Measurements from ENCODE around the gene GAREM1. TPM values are rescaled to one million over a fixed set of nuclear protein-coding genes. Genes with fewer than 3 reads are reported as not detected.
A peak's percentile ranks its signal among the peaks of the same experiment; 100 is the strongest.
"Not testable (repeated sequence)": the region's sequence is repeated elsewhere in the genome, so short reads cannot be mapped to it uniquely, and the experiment has no call there.

The GAREM1 gene
- total RNA-seq, 2 donors from 2014 or later, result 15.3 to 20.1 TPM

GRCh38 chr18:32296851-32297250 is 173.8 kb downstream of the GAREM1 start:
- intact Hi-C loops (cut with DNase I), result no loop called here
- no peak for DNase-seq
- Histone ChIP-seq H3K4me3 (no peak overlapping the region), H3K9ac (ENCODE audit: low read depth in 2 of 2, low read length in 2 of 2) (no peak overlapping the region), H3K27me3 (no peaks in the 10 kb centered on the region), H3K4me1 (peaks cover 4% of the 10 kb centered on the region), H3K36me3 (no peaks in the 10 kb centered on the region), H3K27ac (no peak overlapping the region), H3K9me3 (no peaks in the 10 kb centered on the region)
- TF ChIP-seq CTCF (IDR thresholded peaks at IDR 0.05), result no peak

- H3K9ac ChIP-seq (ENCODE audit: low read depth in 2 of 2, low read length in 2 of 2), result no peak overlapping the region
- no peak for TF ChIP-seq CTCF (IDR thresholded peaks at IDR 0.05)
- no peak for DNase-seq
- H3K4me3 ChIP-seq, result no peak overlapping the region
- H3K4me1 ChIP-seq, result peaks cover 4% of the 10 kb centered on the region
- H3K27me3 ChIP-seq, result no peaks in the 10 kb centered on the region
- H3K36me3 ChIP-seq, result no peaks in the 10 kb centered on the region
- H3K9me3 ChIP-seq, result no peaks in the 10 kb centered on the region
- intact Hi-C loops (cut with DNase I), result no loop called here
- no peak overlapping the region for H3K27ac ChIP-seq
Measured at GRCh38 chr18:32295604-32296003, 175.1 kb downstream of the GAREM1 start.

- H3K27ac ChIP-seq, result no peak overlapping the region
- no peak overlapping the region for H3K9ac ChIP-seq (ENCODE audit: low read depth in 2 of 2, low read length in 2 of 2)
- TF ChIP-seq CTCF (IDR thresholded peaks at IDR 0.05), result no peak
- no peak overlapping the region for H3K4me3 ChIP-seq
- DNase-seq, result no peak
- H3K9me3 ChIP-seq, result no peaks in the 10 kb centered on the region
- H3K4me1 ChIP-seq, result peaks cover 4% of the 10 kb centered on the region
- no peaks in the 10 kb centered on the region for H3K36me3 ChIP-seq
- no peaks in the 10 kb centered on the region for H3K27me3 ChIP-seq
- intact Hi-C loops (cut with DNase I), result no loop called here
Measured at GRCh38 chr18:32293107-32293506, 177.6 kb downstream of the GAREM1 start.

GRCh38 chr18:32291623-32292022 is 179.1 kb downstream of the GAREM1 start:
- DNase-seq; H3K9me3 ChIP-seq; H3K9ac ChIP-seq (ENCODE audit: low read depth in 2 of 2, low read length in 2 of 2); intact Hi-C loops (cut with DNase I); H3K4me3 ChIP-seq; H3K36me3 ChIP-seq; H3K4me1 ChIP-seq; H3K27me3 ChIP-seq; H3K27ac ChIP-seq: not testable (repeated sequence)

- H3K27me3 ChIP-seq, result no peaks in the 10 kb centered on the region
- no peaks in the 10 kb centered on the region for H3K4me1 ChIP-seq
- intact Hi-C loops (cut with DNase I), result no loop called here
- no peak for DNase-seq
- no peaks in the 10 kb centered on the region for H3K9me3 ChIP-seq
- no peak overlapping the region for H3K9ac ChIP-seq (ENCODE audit: low read depth in 2 of 2, low read length in 2 of 2)
- no peak for TF ChIP-seq CTCF (IDR thresholded peaks at IDR 0.05)
- H3K4me3 ChIP-seq, result no peak overlapping the region
- no peak overlapping the region for H3K27ac ChIP-seq
- no peaks in the 10 kb centered on the region for H3K36me3 ChIP-seq
Measured at GRCh38 chr18:32290810-32291209, 179.9 kb downstream of the GAREM1 start.

GRCh38 chr18:32289483-32290075 is 181.1 kb downstream of the GAREM1 start:
- no peak overlapping the region for H3K27ac ChIP-seq
- no peak overlapping the region for H3K9ac ChIP-seq (ENCODE audit: low read depth in 2 of 2, low read length in 2 of 2)
- no peaks in the 10 kb centered on the region for H3K27me3 ChIP-seq
- H3K4me3 ChIP-seq, result no peak overlapping the region
- intact Hi-C loops (cut with DNase I), result loop anchor here (5.0 kb wide), 1 partner anchor 183 kb away; the partner anchor contains the start of gene GAREM1
- H3K4me1 ChIP-seq, result no peaks in the 10 kb centered on the region
- no peaks in the 10 kb centered on the region for H3K36me3 ChIP-seq
- TF ChIP-seq CTCF (IDR thresholded peaks at IDR 0.05), result peak; percentile 62
- H3K9me3 ChIP-seq, result no peaks in the 10 kb centered on the region
- DNase-seq, result peak; percentile 77
